Measurements from ENCODE around the gene EXOSC2.

GRCh38 chr9:130745210-130745800, 51.7 kb downstream of the EXOSC2 start:
- TF ChIP-seq EZH2 (IDR thresholded peaks at IDR 0.05; ENCODE audit: low read length, missing control alignments), result no peak
- TF ChIP-seq CTCF (conservative IDR thresholded peaks at IDR 0.05 in 1 of 2, IDR thresholded peaks at IDR 0.05 in 1 of 2; ENCODE audit: low read depth in 1 of 2, low read length in 2 of 2), result no peak
